GM18526 (cell line): ENCODE data around the gene RGS19.

ENCODE experiments used
- POLR2A ChIP-seq: IDR thresholded peaks from 3 replicates; pipeline ENCODE4 v1.6.1; 2011; ENCODE audit not compliant: insufficient read length; ENCODE audit errors: extremely low read depth

The RGS19 gene

DNA sequence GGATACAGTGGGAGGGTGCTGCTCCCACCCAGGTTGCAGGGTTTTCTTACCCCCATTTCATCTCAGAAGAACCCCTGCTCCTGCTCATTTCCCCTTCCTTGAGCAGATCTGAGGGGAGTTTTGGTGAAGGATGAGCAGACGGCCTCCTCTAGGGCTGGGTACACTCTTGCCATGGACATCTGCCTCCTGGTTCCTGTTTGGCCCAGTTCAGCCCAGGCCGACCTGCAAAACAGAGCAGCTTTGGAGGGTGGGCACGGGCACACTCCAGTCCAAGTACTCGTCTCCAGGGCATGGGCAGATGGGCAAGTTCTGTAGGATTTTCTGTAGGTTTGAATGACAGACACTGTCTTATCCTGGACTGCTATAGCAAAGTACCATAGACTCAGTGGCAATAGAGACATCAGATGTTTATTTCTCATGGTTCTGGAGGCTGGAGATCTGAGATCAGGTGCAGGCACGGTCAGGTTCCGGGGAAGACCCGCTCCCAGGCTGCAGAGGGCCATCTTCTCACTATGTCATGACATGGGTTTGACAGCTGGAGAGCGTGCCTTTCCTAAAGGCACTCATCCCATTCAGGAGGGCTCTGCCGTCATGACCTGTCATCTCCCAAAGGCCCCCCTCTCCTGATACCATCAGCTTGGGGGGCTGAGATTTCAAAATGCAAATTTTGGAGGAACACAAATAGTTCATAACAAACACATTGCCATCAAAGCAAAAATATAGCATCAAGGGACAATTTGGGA is 21.8 kb upstream of the RGS19 start:
- TF ChIP-seq POLR2A: no peak

DNA sequence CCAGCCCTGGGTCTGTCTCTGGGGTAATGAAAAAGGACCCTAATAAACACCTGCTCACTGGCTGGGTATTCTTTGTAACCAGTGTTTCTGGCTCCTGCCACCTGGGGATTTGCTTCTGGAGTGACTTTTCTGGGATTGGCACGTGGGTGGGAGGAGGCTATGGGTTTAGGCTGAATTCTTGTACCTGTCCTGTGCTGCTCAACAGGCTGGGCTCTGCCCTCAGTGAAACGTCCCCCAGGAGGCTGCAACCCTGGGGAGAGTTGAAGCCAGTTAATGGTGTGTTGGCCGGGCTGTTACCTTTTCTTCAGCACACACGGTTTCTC is 21.2 kb upstream of the RGS19 start:
- TF ChIP-seq POLR2A: no peak

DNA sequence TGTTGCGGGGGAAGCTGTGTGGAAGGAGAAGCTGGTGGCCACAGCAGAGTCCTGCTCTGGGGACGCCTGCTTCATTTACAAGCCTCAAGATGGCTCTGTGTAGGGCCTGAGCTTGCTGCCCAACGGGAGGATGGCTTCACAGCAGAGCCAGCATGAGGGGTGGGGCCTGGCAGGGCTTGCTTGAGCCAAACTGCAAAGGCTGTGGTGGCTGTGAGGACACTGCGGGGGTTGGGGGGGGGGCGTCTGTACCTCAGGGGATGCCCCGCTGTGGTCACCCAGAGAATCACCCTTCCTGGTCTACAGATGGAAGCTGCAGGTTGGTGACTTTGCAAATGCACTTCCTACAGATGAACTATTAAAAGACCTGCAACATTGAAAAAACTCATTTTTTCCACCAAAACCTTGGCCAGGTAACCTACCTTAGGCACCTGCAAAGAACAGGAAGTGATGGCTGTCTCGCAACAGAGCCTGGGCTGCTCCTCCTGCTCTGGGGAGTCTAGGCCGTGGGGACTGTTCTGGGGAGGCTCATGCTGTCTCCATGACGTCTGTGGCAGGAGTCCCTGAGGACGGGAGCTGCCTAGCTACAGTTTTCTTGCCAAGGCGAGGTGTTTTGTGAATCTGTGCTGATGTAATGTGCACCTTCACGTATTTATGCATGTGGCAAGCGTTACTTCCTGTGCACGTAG is 20.7 kb upstream of the RGS19 start:
- TF ChIP-seq POLR2A: no peak

DNA sequence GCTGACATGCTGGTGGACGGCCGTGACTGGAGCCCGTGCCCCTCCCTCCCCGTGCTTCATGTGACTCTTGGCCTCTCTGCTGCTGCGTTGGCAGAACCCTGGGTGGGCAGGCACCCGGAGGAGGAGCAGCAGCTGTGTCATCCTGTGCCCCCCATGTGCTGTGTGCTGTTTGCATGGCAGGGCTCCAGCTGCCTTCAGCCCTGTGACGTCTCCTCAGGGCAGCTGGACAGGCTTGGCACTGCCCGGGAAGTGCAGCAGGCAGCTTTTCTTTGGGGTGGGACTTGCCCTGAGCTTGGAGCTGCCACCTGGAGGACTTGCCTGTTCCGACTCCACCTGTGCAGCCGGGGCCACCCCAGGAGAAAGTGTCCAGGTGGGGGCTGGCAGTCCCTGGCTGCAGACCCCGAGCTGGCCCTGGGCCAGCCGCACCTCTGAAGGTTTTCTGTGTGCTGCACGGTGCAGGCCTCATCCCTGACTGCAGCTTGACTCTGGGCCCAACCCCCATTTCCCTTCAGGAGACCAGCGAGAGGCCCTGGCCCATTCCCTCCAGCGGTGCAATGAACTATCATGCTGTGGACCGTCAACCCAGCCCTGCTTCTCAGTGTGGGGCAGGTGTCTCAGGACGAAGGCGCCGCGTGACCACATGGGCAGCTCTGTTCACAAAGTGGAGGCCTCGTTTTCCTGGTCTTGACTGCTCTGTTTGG is 19.9 kb upstream of the RGS19 start:
- TF ChIP-seq POLR2A: no peak

DNA sequence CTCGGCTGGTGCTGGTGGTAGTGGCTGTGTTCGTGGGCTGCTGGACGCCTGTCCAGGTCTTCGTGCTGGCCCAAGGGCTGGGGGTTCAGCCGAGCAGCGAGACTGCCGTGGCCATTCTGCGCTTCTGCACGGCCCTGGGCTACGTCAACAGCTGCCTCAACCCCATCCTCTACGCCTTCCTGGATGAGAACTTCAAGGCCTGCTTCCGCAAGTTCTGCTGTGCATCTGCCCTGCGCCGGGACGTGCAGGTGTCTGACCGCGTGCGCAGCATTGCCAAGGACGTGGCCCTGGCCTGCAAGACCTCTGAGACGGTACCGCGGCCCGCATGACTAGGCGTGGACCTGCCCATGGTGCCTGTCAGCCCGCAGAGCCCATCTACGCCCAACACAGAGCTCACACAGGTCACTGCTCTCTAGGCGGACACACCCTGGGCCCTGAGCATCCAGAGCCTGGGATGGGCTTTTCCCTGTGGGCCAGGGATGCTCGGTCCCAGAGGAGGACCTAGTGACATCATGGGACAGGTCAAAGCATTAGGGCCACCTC is 19.2 kb upstream of the RGS19 start:
- TF ChIP-seq POLR2A: no peak

DNA sequence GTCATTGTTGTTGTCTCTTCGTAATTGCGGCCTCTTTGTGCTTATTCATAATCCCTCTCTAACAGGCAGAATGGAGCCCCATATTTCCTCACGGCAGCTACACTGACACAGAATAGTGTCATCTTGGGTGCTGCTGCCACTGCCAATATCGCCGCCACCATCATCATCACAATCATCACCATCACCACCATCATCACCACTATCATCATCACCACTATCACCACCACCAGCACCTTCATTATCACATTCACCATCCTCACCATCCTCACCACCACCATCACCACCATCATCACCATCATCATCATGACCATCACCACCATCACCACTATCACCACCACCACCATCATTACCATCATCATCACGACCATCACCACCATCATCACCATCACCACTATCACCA is 17.2 kb upstream of the RGS19 start:
- no peak for TF ChIP-seq POLR2A

DNA sequence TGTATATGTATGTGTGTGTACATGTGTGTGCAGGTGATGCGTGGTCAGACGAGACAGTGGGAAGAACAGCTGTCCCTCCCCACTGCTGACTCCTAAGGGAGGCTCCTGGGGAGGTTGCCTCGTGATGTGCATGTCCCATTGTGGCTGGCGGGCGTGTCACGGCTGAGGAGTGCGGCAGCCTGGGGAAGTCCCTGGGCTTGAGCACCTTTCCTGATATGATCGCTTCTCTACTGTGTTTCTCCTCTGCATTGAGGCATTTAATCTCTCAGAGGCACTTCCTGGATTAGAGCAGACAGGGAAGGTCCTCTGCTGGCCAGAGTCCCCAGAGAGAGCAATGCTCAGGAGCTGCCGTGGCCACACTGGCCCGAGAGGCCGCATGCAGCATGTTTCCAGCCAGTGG is 16.6 kb upstream of the RGS19 start:
- no peak for TF ChIP-seq POLR2A

DNA sequence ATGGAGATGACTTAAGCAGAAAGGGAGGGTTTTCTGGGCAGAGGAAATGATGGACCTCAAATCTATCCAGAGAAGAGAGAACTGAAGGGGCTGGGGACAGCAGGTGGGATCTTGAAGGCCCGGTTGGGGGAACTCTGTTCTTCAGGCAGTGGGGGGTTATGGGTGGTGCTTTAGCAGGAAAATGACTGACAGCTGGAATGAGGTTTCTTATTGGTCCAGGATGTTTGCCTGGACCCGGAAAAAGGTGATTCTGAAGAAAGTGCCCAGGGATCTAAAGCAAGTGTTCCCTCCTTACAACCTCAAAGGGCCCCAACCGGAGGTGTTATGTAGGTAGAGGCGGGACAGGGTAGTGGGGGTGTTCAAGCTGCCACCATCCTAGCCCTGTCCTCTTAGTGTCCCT is 16.1 kb upstream of the RGS19 start:
- no peak for TF ChIP-seq POLR2A

DNA sequence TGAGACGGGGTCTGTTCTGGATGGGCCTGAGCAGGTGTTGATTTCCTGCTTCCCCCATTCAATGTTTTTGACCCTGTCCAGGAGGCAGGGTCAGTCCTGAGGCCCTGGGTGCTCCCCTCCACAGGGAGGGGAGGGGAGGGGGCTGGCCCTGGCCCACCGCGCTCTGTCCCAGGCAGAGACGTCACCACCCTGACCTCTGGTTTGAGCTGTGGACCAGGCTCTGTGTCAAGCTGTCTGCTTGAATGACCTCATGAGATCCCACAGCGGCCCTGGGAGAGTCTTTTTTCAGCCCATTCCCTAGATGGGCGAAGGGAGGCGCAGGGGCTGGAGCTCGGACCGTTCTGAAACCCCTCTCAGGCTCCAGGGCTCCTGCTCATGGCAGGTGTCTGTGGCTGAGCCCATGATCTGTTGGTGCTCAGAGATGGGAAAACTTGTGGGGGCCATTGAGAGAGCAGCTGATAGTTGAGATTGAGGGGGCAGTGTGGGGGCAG is 13.7 kb upstream of the RGS19 start:
- TF ChIP-seq POLR2A: no peak

DNA sequence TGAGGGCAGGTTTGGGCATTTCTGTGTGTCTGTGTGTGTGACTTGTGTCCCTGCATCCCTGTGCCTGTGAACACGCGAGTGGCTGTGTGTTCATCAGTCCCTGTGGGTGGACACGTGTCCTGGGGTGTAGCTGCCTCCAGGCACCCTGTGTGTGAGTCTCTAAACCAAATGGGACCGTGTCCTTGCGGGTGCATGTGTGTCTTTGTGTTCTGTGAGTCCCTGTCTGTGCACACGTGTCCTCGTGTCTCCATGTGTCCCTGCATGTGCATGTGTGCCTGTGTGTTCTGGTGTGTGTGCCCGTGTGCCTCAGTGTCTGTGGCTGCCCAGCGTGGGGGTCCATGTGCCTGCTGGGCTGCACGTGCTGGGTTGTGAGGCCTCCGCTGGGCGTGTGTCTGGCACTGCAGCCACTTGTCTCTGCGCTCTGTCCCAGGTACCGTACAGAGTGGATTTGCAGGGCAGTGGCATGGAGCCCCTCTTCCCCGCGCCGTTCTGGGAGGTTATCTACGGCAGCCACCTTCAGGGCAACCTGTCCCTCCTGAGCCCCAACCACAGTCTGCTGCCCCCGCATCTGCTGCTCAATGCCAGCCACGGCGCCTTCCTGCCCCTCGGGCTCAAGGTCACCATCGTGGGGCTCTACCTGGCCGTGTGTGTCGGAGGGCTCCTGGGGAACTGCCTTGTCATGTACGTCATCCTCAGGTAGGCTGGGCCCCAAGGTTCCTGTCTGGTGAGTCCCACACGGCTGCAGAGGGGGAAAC is 13.1 kb upstream of the RGS19 start:
- TF ChIP-seq POLR2A: no peak

DNA sequence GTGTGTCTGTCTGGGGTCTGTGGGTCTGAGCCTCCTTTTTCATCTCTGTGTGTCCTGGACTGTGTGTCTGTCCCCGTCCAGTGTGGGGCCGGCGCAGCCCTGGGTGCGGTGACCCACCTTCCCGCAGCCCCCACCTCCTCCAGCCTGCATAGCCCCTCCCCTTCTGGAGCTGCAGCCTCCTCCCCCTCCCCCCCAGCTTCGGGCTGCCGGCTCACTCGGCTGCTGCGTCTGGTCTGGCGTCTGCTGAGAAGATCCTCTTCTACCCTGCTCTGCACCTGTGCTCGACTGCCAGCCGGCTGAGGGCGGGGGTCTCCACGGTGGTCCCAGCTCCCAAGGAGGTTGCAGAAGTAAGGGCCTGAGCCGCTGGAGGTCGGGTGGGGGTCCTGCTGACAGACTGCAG is 12.5 kb upstream of the RGS19 start:
- no peak for TF ChIP-seq POLR2A

DNA sequence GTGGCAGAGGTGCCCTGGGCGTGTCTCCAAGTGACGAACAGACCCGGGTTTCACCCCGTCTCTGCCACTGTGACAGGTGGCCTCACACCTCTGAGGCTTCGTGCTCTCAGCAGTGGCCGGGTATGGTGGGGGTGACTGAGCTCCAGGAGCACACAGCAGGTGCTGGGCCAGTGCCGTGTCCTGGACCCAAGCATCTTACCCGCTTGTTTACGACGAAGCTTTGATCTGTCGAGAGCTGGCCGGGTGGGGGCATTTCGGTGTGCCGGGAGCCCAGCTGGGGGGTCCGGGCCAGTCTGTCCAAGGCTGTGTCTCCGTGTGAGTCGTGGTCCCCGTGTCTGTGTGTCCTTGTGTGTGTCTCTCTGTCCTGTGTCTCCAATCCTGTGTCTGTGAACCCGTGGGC is 12.0 kb upstream of the RGS19 start:
- no peak for TF ChIP-seq POLR2A

DNA sequence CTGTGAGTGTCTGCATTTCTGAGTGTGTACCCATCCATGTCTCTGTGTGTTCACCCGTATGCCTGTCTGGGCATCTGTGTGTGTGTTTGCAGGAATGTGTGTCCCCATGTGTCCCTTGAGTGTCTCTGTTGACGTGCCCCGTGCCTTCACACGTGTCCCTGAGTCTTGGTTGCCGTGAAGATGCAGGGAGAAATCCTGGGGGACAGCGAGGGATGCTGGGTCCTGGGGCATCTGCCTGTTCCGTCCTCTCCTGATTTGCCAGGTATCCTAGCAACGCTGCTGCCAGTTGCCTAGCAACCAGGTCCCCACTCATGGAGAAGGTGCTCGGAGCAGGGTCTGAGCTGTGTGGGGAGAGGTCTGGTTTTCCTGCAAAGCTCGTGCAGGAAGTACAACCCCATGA is 10.8 kb upstream of the RGS19 start:
- TF ChIP-seq POLR2A: no peak

DNA sequence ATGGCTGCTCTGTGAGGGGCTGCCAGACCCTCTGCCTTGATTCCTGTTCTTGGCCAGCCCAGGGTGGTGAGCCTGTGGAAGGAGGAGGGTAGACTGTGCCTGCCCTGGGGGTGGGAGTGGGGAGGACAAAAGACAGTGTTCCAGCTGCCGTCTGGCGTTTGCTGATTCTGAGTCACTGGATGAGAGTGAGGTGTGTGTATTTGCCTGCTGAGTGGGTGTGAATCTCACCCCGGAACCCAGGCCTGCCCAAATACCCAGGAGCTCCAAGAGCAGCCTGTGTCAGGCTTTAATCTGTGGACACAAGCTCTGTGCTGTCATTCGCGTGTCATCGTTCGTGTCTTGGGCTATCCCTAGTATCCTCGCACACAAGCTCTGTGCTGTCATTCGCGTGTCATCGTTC is 7.5 kb upstream of the RGS19 start:
- no peak for TF ChIP-seq POLR2A

DNA sequence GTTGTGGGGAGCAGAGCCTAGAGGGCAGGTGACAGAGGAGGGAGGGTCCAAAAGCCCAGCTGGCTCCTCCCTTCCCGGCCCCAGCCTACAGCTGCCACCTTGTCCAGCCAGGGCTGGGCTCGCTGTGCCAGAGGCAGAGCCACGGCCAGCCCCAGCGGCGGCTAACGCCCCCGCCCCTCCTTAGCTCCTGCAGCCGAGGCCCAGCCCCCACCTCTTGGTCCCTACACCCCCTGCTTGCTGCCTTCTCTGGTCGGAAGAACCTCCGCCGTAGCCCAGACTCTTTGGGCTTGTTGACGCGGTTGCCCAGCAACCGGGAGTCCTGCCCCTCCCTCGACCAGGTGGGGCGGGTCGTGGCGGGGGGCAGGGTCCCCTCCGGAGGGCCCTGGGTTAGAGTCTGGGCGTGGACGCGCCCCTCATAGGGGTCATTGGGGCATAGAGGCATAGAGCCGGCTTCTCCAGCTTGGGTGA is 5.4 kb upstream of the RGS19 start:
- no peak for TF ChIP-seq POLR2A

DNA sequence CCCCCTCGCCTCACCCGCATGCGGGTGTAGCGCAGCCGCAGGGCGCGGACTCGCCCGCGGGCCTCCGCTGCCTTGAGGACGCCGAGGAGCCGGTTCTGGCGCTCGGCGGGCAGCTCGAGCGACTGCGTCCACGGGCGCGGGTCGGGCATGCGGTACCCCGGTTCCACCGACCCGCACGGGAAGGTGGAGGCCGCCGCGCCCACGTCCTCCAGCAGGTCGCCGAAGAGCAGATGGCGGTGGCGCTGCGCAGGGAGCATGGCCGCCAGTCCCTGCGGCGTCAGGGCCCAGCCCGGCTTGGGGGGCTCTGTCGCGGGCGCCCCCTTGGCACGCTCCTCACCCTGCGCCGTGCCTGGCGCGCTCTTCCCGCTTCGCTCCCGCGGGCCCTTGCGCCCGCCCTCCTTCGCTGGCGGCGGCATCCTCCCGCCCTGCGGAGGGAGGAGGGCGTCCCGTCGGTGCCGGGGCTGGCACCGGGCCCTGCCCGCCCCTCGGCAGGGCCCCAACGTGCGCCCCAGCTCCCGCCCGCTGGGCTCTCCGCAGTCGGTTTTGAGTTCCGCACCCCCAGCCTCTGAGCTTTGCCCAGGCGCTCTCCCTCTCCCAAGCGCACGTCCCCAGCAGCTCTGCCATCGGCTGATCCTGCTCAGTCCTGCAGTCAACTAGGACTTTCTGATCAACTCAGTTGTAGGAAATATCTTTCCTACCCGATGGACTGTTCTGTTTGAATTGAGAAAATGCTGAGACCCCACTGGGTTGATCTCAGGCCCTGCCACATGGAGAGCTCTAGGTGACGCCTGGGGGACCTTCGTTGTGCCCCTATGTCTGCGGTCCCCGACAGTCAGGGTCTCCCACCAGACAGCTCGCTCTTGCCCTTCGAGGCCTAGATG is 4.7 kb upstream of the RGS19 start, which contains the start of gene LKAAEAR1:
LKAAEAR1 (minus strand) TSS at position 595 of the 881 bp plus-strand sequence; CDS start at position 416, 179 bp downstream.
- TF ChIP-seq POLR2A: no peak
